GM19468 (cell line): ENCODE results near the gene RNF215.

ENCODE experiments used
- ATAC-seq: cut with Tn5 transposase; IDR thresholded peaks from one replicate; pipeline ENCODE4 v1.9.1; 2021; ENCODE audit warnings: mild to moderate bottlenecking, moderate library complexity, moderate number of reproducible peaks; ENCODE audit not compliant: unreplicated experiment; ENCODE audit errors: extremely low read depth

Gene RNF215

DNA sequence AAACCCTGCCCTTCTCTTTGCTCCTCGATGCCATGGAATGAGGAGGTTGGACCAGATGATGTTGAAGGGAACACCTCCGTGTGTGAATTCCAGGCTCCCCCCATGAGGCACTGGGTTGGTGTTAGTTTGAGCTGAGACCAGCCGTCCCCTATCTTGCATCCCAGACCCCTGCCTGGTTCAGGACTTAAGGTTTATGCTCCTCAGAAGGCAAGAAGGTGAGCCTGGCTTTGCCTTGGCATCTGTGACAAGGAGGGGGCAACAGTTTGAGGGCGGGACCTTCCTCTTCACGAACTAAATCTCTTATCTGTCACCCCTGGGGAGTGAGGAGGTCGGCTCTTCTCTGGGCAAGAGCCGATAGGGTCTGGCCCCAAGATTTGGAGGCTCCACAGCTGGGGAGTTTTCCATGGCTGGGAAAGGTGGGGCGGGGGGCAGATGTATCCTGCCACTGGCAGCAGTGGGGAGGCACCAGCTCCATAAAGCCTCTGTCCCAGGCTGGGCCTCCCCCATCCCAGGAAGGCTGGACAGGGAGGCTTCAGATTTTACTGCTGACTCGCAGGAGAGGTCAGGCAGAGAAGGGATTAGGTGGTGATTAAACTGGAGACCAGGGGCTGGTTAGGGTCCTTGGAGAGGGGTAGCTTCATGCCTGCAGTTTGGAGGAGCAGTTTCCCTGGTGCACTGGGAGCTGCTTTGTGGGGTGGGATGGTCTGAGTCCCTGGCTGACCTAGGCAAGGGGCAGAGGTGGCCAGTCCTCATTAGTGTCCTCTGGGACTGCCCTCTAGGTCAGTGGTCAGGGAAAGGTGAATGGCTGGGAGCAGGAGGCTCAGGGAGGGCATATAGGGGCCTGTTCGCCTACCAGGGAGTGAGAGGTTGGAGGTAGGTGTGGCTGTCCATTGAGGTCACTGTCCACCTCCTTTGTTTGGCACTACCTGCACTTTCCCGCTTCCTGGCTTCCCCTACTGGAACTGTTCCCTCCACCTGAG, 10.7 kb upstream of the RNF215 start:
- no peak for ATAC-seq

DNA sequence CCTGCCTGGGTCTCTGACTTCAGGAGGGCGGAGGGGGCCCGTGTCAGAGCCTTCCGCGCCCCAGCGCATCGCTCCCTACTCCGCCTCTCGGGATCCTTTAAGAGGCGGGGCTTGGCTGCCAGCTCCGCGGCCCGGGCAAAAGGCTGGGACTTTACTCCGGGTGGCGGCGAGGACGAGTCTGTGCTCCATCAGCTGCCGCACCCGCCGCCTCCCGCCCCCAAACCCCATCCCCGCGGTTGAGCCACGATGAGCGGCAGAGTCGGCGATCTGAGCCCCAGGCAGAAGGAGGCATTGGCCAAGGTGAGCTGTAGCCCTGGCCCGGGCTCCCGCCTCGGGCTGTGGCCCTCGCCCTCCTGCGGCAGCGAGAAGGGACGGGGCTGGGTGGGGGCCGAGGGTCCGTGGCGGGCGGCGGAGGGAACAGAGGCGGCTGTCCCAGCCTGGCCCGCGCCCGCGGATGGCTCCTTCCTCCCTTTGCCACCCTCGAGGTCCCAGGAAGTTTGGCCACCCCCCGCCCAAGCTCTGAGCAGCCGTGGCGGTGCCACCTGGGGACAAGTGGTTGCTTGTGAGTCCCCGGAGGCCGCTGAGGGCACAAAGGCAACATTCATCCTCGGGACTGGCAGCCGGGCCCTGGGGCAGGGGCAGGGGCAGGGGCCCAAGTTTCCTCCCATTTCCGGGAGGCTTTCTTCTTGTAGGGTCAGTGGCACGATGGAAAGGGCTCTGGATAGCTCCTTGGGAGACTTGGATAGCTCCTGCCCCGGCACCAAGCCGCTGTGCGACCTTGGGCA, 9.9 kb upstream of the RNF215 start, which contains the start of gene SEC14L2:
Gene SEC14L2, plus strand, starts transcription at position 148 of the 785 bp plus-strand sequence. Its CDS starts 99 bp downstream, at position 247.
- no peak for ATAC-seq

DNA sequence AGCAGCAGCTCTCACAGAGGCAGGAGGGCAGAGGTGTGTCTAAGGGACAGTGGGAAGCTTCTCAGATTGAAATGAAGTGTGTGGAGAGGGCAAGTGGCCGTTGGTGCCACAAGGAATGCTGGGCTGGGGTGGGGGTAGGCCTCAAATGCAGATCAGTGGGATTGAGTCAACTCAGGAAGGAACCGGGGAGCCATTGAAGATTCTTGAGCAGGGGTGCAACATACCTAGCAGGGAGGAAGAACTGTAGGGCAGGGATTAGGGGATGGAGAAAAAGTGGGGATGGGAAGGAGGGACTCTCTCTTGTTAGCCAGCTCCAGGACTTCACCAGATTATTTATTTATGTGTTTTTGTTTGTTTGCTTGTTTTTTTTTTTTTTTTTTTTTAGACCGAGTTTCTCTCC, 6.7 kb upstream of the RNF215 start:
- ATAC-seq, result no peak

DNA sequence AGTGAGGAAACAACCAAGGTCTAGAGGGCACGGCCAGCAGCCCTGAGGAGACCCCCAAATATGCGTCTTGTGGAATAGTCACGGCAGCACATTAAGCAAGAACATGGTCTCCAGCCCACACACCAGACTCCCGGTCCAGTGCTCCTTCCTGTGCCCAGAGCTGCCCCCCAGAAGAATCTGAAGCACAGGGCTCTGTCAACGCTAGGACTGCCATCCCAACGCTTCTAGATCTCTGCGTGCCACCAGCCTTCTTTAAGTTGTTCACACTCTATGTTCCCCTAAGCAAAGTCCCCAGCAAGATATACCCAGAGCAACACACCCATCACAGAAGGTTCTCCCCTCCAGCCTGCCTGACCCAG, 6.1 kb upstream of the RNF215 start:
- no peak for ATAC-seq

DNA sequence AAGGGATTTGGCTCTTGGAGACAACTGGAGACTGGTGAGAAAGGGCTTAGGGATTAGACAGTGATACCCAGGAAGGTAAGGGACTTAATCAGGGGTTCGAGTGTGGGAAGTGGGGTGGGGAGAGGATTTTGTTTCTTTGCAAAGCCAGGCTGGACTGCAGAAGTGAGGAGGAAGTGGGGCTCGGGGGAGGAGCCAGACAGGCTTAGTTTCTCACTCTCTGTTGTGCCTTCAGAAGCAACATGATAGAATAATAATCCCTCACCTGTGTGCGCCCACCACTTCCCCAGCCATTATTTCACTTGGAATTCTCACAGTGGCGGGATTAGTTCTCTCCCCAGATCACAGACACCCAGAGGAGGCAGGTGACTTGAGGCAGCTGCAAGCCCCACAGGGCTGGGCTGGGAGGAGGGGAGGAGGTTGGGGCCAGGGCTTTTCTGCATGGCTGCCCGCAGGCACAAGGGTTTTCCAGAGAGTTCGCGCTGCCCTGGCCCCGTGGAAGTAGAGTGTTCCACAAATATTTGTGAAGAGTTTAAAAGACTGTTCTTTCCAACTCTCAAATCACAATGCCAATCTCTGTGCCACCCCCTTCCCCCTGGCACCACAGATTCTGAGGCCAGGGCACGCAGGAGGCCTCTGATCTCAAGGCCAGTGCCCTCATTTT, 5.6 kb upstream of the RNF215 start:
- ATAC-seq, result no peak

DNA sequence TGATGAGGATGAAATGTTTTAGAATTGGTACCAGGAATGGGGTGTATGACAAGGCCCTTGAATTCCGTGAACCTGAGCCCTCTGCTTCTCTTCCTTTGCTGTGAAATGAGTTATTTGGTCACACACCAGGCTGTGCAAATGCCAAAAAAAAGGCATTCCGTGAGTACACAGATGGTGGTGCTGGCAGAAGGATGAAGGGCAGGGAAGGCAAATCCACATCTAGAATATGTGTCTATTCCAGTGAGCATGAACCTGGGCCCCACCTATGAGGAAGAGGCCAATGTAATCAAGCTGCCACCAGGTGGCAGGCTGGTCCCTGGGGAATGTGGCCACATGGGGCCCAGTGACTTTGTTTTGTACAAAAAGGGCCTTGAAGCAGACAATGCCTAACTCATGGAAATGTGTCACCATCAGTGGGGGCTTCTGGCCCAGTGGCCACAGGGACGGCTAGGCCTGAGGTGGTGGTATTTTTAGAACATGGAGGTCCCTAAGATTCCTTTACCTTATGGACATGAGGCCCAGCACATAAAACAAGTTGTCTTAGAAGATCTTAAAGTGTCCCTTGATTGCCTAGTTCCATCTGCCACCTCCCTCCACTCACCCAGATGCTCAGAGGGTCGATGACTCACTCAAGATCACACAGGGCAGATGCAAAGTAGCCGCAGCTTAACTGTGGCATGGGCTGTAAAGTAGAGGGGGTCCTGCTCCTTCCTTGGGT, 3.9 kb upstream of the RNF215 start:
- ATAC-seq, result no peak

DNA sequence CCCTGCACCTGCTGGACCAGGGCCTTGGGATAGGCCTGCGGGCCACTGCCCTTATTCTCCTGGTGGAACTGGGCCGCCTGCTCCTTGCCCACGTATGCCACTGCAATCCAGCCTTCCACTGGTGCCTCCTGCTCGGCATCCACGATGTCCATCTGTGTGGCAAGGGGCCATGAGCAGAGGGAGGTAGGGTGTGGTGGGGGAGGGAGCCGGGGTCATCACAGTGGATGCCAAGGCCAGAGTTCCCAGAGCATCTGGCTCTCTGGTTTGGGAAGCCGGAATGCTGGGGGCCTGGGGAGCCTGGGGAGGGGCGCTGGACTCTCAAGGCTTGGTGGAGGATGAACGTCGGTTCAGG, 627 bp downstream of the RNF215 start:
- no peak for ATAC-seq

DNA sequence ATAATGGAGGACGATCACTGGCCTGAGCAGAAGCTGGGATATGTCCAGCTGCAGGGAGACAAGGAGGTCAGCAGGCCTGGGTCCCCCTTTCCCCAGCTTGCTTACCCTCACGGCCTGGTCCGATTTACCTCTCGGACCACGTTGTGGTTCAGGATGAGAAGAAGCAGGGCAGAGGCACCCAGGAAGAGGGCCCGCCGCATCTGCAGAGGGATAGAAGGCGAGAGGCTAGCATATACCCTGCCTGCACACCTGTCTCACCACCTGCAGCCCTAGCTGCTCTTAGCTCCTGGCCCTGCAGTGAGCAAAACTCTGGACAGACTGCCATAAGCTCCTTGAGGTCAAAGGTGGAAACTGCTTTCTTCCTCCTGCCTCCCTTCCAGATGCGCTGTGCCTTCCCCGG, 1.3 kb downstream of the RNF215 start:
- no peak for ATAC-seq

DNA sequence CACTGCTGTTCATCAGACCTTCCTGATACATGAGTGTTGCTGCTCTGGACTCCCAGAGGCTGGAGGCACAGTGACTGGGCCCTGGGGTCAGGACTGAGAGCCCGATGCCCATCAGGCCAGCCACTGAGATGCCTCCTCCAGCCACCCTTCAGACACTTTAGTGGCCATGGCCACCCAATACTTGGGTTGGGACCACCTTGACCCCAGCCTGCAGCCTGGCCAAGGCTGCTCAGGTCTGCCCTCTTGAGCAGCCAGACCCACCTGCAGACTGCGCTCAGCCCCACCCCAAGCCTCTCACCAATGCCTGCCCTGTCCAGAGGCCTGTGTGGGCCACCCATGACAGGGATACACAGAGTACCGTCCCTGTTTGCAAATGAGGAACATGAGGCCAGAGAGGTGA, 4.2 kb downstream of the RNF215 start:
- ATAC-seq, result no peak

DNA sequence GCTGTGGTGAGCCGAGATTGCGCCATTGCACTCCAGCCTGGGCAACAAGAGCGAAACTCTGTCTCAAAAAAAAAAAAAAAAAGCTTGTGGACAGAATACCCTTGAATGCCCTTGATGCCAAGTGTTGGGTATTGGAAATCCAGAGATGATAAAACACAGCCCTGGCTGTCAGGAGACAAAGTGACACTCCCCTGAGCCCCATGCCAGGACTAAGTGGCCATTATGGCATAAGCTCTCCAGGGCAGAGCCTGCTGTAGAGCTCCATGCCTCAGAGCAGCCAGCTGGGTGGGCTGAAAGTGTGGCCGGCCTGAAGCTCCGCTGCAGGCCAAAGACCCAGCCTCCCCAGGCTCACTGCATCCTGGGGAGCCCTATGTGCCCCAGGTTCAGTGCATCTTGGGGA, 4.9 kb downstream of the RNF215 start:
- no peak for ATAC-seq

DNA sequence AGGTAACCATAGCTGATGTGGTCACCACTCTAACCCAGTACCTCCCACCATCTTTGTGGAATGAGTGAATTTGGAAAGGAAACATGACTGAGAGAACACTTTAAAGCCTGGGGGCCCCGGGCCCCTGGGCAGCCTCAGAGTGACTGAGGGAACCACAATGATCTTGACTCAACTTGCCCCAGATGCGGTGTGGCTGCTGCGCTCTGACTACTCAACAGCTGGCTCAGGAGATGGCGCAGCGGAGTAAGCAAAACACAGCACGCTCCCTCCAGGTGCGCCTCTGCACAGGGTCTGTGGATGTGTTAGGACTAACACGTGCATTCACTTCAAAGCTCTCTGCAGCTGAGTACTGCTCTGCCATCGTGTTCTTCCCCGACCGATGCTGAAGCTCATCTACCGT, 5.9 kb downstream of the RNF215 start:
- ATAC-seq, result no peak

DNA sequence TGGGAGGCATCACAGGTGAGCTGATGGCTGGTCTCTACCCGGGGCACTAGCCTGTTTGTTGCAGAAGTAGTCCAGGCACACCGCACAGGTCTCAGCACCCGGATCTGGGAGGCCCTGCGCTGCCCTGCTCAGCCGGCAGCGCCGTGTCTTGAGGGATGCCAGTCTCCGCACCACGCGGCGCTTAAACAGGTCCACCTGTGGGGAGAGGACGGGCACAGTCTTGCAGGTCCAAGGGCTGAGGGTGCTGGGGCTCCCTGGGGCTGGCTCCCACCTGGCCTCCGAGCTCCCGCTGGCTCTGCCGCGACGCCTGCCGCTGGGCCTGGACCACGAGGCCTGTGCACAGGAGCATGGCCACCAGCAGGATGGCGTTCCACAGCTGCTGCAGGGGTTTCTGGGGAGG, 7.2 kb downstream of the RNF215 start:
- no peak for ATAC-seq

DNA sequence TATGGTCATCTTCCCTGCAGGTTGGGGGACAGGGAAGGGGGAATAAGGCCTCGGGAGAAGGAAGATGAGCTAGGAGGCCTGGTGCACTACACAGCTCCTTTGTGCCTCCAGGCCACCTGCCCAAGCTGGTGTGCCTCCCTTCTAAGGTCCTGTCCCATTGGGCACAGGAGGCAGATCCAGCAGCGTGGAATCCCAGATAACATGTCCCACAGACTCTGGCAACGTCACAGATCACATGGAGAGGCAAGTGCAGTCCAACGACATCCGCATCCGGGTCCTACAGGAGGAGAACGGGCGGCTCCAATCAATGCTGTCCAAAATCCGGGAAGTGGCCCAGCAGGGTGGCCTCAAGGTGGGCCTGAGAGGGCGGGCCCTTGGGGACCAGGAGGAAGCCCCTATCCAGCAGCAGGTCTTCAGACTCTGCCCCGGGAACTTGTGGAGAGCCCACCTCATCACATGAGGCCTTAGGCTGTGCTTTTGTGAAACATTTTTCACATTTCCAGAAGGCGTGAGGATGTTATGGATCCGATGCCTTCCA, 11.8 kb downstream of the RNF215 start:
- ATAC-seq, result no peak

DNA sequence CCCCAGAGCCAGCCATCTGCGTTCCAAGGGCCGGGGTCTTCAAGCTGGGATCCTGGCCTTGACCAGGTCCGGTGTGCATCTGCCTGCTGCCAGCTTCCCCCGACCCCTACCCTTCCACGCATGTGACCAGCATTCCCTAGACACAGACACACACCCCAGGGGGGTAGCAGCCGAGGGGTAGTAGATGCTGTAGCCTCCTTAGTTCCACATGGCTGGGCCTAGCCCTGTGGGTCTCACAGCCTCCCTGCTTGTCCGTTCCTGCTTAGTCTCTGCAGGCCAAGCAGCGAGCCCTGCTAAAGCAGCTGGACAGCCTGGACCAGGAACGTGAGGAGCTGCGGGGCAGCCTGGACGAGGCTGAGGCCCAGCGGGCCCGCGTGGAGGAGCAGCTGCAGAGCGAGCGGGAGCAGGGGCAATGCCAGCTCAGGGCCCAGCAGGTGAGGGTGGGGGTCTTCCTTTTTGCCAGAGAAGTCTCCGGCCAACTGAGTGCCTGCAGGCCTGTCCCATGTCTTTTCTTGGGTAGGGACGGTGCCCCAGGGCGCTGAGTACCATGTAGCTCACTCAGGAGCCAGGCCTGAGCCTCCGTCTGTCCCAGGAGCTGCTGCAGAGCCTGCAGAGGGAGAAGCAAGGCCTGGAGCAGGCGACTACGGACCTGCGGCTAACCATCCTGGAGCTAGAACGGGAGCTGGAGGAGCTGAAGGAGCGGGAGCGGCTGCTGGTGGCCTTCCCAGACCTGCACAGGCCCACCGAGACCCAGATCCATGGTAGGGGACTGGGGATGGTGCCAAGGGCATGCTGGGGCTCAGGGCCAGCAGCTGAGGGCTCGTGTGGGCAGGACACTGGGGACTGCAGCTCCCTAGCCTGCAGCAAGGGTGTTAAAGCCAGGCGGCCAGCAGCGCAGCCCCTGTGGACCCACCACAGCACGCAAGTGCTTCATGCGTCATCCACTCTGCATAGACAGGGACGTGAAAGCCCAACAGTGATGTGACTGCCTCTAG, 13.6 kb downstream of the RNF215 start:
- no peak for ATAC-seq

DNA sequence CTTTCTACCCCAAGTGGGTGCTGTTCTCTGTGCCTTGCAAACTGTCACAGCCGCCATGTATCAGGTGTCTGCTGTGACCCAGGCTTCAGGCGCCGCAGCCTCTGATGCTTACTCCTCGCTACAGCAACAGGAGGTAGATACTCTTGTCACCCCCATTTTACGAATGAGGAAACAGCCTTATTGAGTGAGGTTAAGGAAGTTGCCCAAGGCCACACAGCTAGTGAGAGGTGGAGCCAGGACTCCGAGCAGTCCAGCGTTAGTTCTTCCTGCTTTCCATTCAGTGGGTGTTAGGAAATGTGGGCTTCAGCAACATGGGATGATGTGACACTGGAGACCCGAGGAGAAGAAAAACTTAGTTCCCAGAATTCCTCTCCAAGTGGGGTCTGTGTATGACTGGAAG, 14.3 kb downstream of the RNF215 start:
- ATAC-seq, result no peak

DNA sequence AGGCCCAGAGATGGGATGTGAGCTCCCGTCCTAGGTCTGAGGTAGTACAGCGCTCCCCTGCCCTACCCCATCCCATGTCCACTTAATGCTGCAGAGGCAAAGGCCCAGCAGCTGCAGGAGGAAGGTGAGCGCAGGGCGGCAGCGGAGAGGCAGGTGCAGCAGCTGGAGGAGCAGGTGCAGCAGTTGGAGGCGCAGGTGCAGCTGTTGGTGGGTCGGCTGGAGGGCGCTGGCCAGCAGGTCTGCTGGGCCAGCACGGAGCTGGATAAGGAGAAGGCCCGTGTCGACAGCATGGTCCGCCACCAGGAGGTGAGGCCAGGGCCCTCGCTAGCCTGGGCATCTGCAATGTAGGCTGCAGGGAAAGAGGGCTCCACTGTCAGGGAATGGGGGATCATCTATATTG, 15.2 kb downstream of the RNF215 start:
- no peak for ATAC-seq

DNA sequence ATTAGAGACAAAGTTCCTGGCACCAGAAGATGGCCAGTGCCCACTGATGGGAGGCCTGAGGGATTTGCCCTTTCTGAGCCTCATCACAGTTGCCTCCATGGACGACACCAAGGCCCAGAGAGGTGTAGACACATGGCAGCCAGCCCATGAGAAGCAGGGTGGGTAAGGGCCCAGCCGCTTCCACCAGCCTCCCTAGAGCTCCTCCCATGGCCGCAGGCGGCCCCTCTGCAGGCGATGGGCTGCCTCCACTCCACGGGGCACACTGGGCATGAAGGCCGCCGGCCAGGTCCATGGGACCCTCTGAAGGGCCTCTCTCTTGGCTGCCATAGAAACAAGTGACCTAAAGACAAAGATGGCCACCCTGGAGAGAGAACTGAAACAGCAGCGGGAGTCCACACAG, 15.9 kb downstream of the RNF215 start:
- no peak for ATAC-seq

DNA sequence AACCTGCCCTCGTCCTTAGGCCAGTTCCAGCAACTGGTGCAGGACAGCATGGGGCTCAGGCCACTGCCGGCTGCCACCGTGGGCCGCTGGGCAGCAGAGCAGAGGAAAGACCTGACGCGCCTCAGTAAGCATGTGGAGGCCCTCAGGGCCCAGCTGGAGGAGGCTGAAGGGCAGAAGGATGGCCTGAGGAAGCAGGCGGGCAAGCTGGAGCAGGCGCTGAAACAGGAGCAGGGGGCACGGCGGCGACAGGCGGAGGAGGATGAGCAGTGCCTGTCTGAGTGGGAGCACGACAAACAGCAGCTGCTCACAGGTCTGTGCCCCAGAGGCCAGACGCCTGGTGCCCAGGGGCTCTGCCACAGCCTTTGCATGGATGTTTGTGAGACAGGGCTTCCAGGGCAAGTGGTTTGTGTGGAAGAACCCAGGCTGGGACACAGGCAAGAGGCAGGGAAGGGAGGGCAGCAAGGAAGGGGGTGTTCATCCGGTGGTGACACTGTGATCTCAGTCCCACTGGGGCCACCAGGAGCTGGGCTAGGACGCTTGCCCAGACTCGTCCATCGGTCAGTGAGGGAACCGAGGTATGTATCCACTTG, 16.5 kb downstream of the RNF215 start:
- no peak for ATAC-seq
